H9 (cell line): ENCODE data around the gene ZIM2. TPM values are rescaled to one million over a fixed set of nuclear protein-coding genes. Genes with fewer than 3 reads are reported as not detected.

Experiments
- DNase-seq: peaks from one replicate; pipeline ENCODE4 v3.0.0-alpha.2; 2017
- H2AFZ ChIP-seq: one replicate; pipeline ENCODE4 v1.6.1; 2013; ENCODE audit warnings: mild to moderate bottlenecking, low read length, control low read depth, moderate library complexity
- H2AK5ac ChIP-seq: 2 replicates; pipeline ENCODE4 v1.6.1; 2013; ENCODE audit warnings: low read length, control low read depth, mixed read lengths; ENCODE audit not compliant: insufficient read length
- H2BK120ac ChIP-seq: one replicate; pipeline ENCODE4 v1.6.1; 2013; ENCODE audit warnings: low read depth, mild to moderate bottlenecking, low read length, control low read depth, inconsistent platforms; ENCODE audit not compliant: poor library complexity, severe bottlenecking
- H2BK12ac ChIP-seq: 2 replicates; pipeline ENCODE4 v1.6.1; 2013; ENCODE audit warnings: low read length, control low read depth, mixed read lengths, low read depth; ENCODE audit not compliant: insufficient read length
- H2BK15ac ChIP-seq: 2 replicates; pipeline ENCODE4 v1.6.1; 2013; ENCODE audit warnings: low read depth, low read length, control low read depth
- H2BK20ac ChIP-seq: one replicate; pipeline ENCODE4 v1.6.1; 2013; ENCODE audit warnings: low read depth, mild to moderate bottlenecking, low read length, control low read depth, inconsistent platforms; ENCODE audit not compliant: poor library complexity, severe bottlenecking
- H2BK5ac ChIP-seq: 2 replicates; pipeline ENCODE4 v1.6.1; 2013; ENCODE audit warnings: low read length, control low read depth, mixed read lengths; ENCODE audit not compliant: insufficient read length
- H3K14ac ChIP-seq: 2 replicates; pipeline ENCODE4 v1.6.1; 2013; ENCODE audit warnings: low read length, control low read depth; ENCODE audit not compliant: insufficient read depth
- H3K18ac ChIP-seq: 2 replicates; pipeline ENCODE4 v1.6.1; 2013; ENCODE audit warnings: low read depth, mild to moderate bottlenecking, mixed read lengths, low read length, control low read depth; ENCODE audit not compliant: insufficient read length
- H3K23ac ChIP-seq: 2 replicates; pipeline ENCODE4 v1.6.1; 2013; ENCODE audit warnings: low read length, control low read depth, mixed read lengths, low read depth; ENCODE audit not compliant: insufficient read length
- H3K23me2 ChIP-seq: 2 replicates; pipeline ENCODE4 v1.6.1; 2013; ENCODE audit warnings: low read depth, mild to moderate bottlenecking, mixed read lengths, low read length, control low read depth; ENCODE audit not compliant: insufficient read length, poor library complexity, severe bottlenecking
- H3K27ac ChIP-seq: 2 replicates; pipeline ENCODE4 v1.5.1; 2013; ENCODE audit warnings: low read length, control low read depth, mixed read lengths, low read depth; ENCODE audit not compliant: insufficient read length
- H3K27me3 ChIP-seq: 2 replicates; pipeline ENCODE4 v1.6.1; 2013; ENCODE audit warnings: low read length, control low read depth, inconsistent platforms; ENCODE audit not compliant: insufficient read depth
- H3K4ac ChIP-seq: 2 replicates; pipeline ENCODE4 v1.6.1; 2013; ENCODE audit warnings: low read depth, mild to moderate bottlenecking, control low read depth, inconsistent platforms, low read length, moderate library complexity
- H3K4me1 ChIP-seq: 2 replicates; pipeline ENCODE4 v1.6.1; 2013; ENCODE audit warnings: low read length, control low read depth, inconsistent platforms; ENCODE audit not compliant: insufficient read depth
- H3K4me2 ChIP-seq: 2 replicates; pipeline ENCODE4 v1.6.1; 2013; ENCODE audit warnings: low read length, control low read depth, mixed read lengths; ENCODE audit not compliant: insufficient read length, insufficient read depth
- H3K56ac ChIP-seq: 2 replicates; pipeline ENCODE4 v1.6.1; 2013; ENCODE audit warnings: low read depth, mild to moderate bottlenecking, mixed read lengths, low read length, control low read depth; ENCODE audit not compliant: insufficient read length
- H3K79me1 ChIP-seq: 2 replicates; pipeline ENCODE4 v1.6.1; 2013; ENCODE audit warnings: low read depth, mild to moderate bottlenecking, moderate library complexity, low read length, control low read depth, inconsistent platforms; ENCODE audit not compliant: insufficient read depth, poor library complexity, severe bottlenecking
- H3K79me2 ChIP-seq: 2 replicates; pipeline ENCODE4 v1.6.1; 2013; ENCODE audit warnings: low read length, control low read depth, inconsistent platforms; ENCODE audit not compliant: insufficient read depth
- H3K9ac ChIP-seq: 2 replicates; pipeline ENCODE4 v1.6.1; 2013; ENCODE audit warnings: low read length, control low read depth, mixed read lengths; ENCODE audit not compliant: insufficient read length; ENCODE audit errors: extremely low read depth
- H3K9me3 ChIP-seq: one replicate; pipeline ENCODE4 v1.6.1; 2013; ENCODE audit warnings: low read depth, low read length, inconsistent platforms; ENCODE audit not compliant: control insufficient read depth
- H3T11ph ChIP-seq: one replicate; pipeline ENCODE4 v1.6.1; 2013; ENCODE audit warnings: mild to moderate bottlenecking, low read length, control low read depth, inconsistent platforms
- H4K20me1 ChIP-seq: one replicate; pipeline ENCODE4 v1.6.1; 2013; ENCODE audit not compliant: control insufficient read depth, insufficient read length, insufficient read depth
- H4K5ac ChIP-seq: 2 replicates; pipeline ENCODE4 v1.6.1; 2013; ENCODE audit warnings: low read depth, mild to moderate bottlenecking, mixed read lengths, low read length, control low read depth; ENCODE audit not compliant: insufficient read length
- H4K8ac ChIP-seq: replicated peaks from 2 replicates; pipeline ENCODE4 v1.6.1; 2013; ENCODE audit warnings: low read length, control low read depth, mixed read lengths, low read depth; ENCODE audit not compliant: insufficient read length
- H4K91ac ChIP-seq: 2 replicates; pipeline ENCODE4 v1.6.1; 2013; ENCODE audit warnings: low read depth, mild to moderate bottlenecking, moderate library complexity, mixed read lengths, low read length, control low read depth; ENCODE audit not compliant: insufficient read length
- H3K27ac Mint-ChIP-seq, 3 experiments: 2 replicates in 2 of 3; 3 replicates in 1 of 3; pipeline ENCODE4 v1.8.0; 2020 to 2021; ENCODE audit warnings: mixed read lengths in 3 of 3, mild to moderate bottlenecking in 1 of 3, moderate library complexity in 1 of 3
- H3K27me3 Mint-ChIP-seq: 2 replicates; pipeline ENCODE4 v1.8.0; 2021; ENCODE audit warnings: low read depth, mild to moderate bottlenecking, moderate library complexity, mixed read lengths
- H3K36me3 Mint-ChIP-seq, 3 experiments: 2 replicates in 2 of 3; 3 replicates in 1 of 3; pipeline ENCODE4 v1.8.0; 2020 to 2021; ENCODE audit warnings: low read depth in 3 of 3, mixed read lengths in 3 of 3; ENCODE audit not compliant: insufficient read depth in 1 of 3
- H3K4me1 Mint-ChIP-seq, 2 experiments: 2 replicates each; pipeline ENCODE4 v1.8.0; 2020; ENCODE audit warnings: mixed read lengths in 2 of 2
- H3K4me3 Mint-ChIP-seq, 2 experiments: 2 replicates in 1 of 2; 3 replicates in 1 of 2; pipeline ENCODE4 v1.8.0; 2020 to 2021; ENCODE audit warnings: mild to moderate bottlenecking in 2 of 2, mixed read lengths in 2 of 2, moderate library complexity in 1 of 2
- H3K9me3 Mint-ChIP-seq, 2 experiments: 2 replicates in 1 of 2; 3 replicates in 1 of 2; pipeline ENCODE4 v1.8.0; 2020; ENCODE audit warnings: mild to moderate bottlenecking in 2 of 2, mixed read lengths in 2 of 2, moderate library complexity in 1 of 2
- WGBS: extraction: QIAGEN DNeasy Blood & Tissue Kit; methylation state at CpG from one replicate; pipeline ENCODE4 v1.1.7; 2013; ENCODE audit warnings: missing lambda C conversion rate, low lambda C conversion rate, mixed read lengths; ENCODE audit not compliant: insufficient read length; ENCODE audit errors: extremely low coverage; 5-methylcytosine and 5-hydroxymethylcytosine counted together
- total RNA-seq: library from RNA; stranded (reverse); gene quantifications from 2 replicates; pipeline ENCODE4 v1.2.1, GENCODE V29; 2021
- TF ChIP-seq, protein P1 (sequence below): fragments of 200-600 bp; sonication (generic); conservative IDR thresholded peaks from 3 replicates; pipeline ENCODE4 v1.8.0; 2021; ENCODE audit warnings: antibody characterized with exemption, mild to moderate bottlenecking

ZIM2 gene
- total RNA-seq, 1 experiment from 2014 or later: not detected

DNA sequence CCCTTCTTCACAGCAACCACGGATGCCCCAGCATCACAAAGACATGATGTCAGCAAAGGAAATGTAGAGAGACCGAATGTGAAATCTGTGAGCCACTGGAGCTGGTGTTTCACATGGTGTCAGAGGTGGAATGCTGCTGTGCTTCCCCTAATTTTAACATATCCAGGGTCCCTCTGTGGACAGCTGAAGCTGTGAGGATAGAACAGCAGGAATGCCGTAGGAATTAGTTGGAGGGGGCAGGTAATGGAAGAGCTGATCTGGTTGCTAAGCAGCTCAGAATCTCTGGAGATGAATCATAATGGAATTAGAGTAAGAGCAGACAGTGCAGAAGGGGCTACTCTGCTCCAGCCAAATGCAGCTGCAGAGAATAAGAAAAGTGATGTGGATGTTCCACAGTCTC is 100.0 kb downstream of the ZIM2 start:
- H3K4me3 Mint-ChIP-seq: no peak overlapping the region

More for the DNA sequence above, 100.0 kb downstream of the ZIM2 start:
- no peaks in the 10 kb centered on the region for H3K79me2 ChIP-seq
- DNase-seq: no peak
- H3K18ac ChIP-seq: no peak overlapping the region
- no peak overlapping the region for H4K91ac ChIP-seq
- H3K4me1 ChIP-seq: no peaks in the 10 kb centered on the region
- no peak overlapping the region for H2BK120ac ChIP-seq
- no peaks in the 10 kb centered on the region for H3K27me3 ChIP-seq
- H2BK15ac ChIP-seq: no peak overlapping the region
- Mint-ChIP-seq H3K36me3 (peaks cover 9 to 28% (median 14%) of the 10 kb centered on the region in 3 experiments; a peak in 6 of 7 replicates), H3K4me1 (no peaks in the 10 kb centered on the region), H3K27me3 (peaks cover 2% of the 10 kb centered on the region), H3K27ac (no peak overlapping the region), H3K9me3 (peaks cover 88 to 91% of the 10 kb centered on the region in 2 experiments)
- no CpG with 5 or more reads among the region's 3 CpGs for WGBS
- peaks cover 64% of the 10 kb centered on the region for H3K9me3 ChIP-seq
- no peak overlapping the region for H2BK20ac ChIP-seq
- H2AFZ ChIP-seq: no peak overlapping the region
- H3K9ac ChIP-seq: no peak overlapping the region
- H3K4me2 ChIP-seq: no peak overlapping the region
- no peak overlapping the region for H3K14ac ChIP-seq
- no peak overlapping the region for H3K56ac ChIP-seq
- H4K8ac ChIP-seq: no peak overlapping the region
- no peak overlapping the region for H2BK5ac ChIP-seq
- no peak overlapping the region for H3K27ac ChIP-seq
- no peaks in the 10 kb centered on the region for H3K79me1 ChIP-seq
- H3T11ph ChIP-seq: no peak overlapping the region
- TF ChIP-seq, protein P1, sequence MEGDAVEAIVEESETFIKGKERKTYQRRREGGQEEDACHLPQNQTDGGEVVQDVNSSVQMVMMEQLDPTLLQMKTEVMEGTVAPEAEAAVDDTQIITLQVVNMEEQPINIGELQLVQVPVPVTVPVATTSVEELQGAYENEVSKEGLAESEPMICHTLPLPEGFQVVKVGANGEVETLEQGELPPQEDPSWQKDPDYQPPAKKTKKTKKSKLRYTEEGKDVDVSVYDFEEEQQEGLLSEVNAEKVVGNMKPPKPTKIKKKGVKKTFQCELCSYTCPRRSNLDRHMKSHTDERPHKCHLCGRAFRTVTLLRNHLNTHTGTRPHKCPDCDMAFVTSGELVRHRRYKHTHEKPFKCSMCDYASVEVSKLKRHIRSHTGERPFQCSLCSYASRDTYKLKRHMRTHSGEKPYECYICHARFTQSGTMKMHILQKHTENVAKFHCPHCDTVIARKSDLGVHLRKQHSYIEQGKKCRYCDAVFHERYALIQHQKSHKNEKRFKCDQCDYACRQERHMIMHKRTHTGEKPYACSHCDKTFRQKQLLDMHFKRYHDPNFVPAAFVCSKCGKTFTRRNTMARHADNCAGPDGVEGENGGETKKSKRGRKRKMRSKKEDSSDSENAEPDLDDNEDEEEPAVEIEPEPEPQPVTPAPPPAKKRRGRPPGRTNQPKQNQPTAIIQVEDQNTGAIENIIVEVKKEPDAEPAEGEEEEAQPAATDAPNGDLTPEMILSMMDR: no peak
- no peaks in the 10 kb centered on the region for H3K23me2 ChIP-seq
- no peak overlapping the region for H4K5ac ChIP-seq
- no peak overlapping the region for H2BK12ac ChIP-seq
- H3K4ac ChIP-seq: no peak overlapping the region
- no peaks in the 10 kb centered on the region for H4K20me1 ChIP-seq
- no peak overlapping the region for H2AK5ac ChIP-seq
- H3K23ac ChIP-seq: no peak overlapping the region
